ENCODE data around the gene TRIM69.

TRIM69 gene

GRCh38 chr15:44808557-44808956 is 72.2 kb downstream of the TRIM69 start:
- ChIA-PET CTCF (no interaction called here), POLR2A (no interaction called here)
- H3K27ac ChIP-seq (ENCODE audit: insufficient read depth in 1 of 2, low read depth in 1 of 2, low read length in 2 of 2, poor library complexity in 1 of 2, severe bottlenecking in 2 of 2) = no peak overlapping the region
- H3K36me3 ChIP-seq (ENCODE audit: control insufficient read depth in 4 of 4, insufficient read depth in 4 of 4, low read length in 3 of 4) = no peaks in the 10 kb centered on the region
- no peak overlapping the region for H3K4me3 ChIP-seq (ENCODE audit: control insufficient read depth in 1 of 7, extremely low read depth in 1 of 7, insufficient read depth in 4 of 7, low read depth in 2 of 7, low read length in 6 of 7)
- 100% methylated on average over 3 of the region's 4 CpGs for WGBS (ENCODE audit: insufficient coverage)
- no peaks in the 10 kb centered on the region for H3K4me1 ChIP-seq (ENCODE audit: control extremely low read depth in 1 of 4, control insufficient read depth in 4 of 4, insufficient read depth in 4 of 4, low read length in 3 of 4)
- no peaks in the 10 kb centered on the region for H3K27me3 ChIP-seq (replicated peaks in 2 of 5; ENCODE audit: control insufficient read depth in 4 of 5, insufficient read depth in 5 of 5, low read length in 4 of 5)
- H3K9me3 ChIP-seq (ENCODE audit: control extremely low read depth in 1 of 5, control insufficient read depth in 4 of 5, insufficient read depth in 2 of 5, low read depth in 1 of 5, low read length in 4 of 5) = no peaks in the 10 kb centered on the region
- DNase-seq = no peak

GRCh38 chr15:44810237-44810636 is 73.9 kb downstream of the TRIM69 start:
- H3K9me3 ChIP-seq (ENCODE audit: control extremely low read depth in 1 of 5, control insufficient read depth in 4 of 5, insufficient read depth in 2 of 5, low read depth in 1 of 5, low read length in 4 of 5) = no peaks in the 10 kb centered on the region
- ChIA-PET CTCF (no interaction called here), POLR2A (no interaction called here)
- no peak for DNase-seq
- no peak overlapping the region for H3K4me3 ChIP-seq (ENCODE audit: control insufficient read depth in 1 of 7, extremely low read depth in 1 of 7, insufficient read depth in 4 of 7, low read depth in 2 of 7, low read length in 6 of 7)
- no peaks in the 10 kb centered on the region for H3K27me3 ChIP-seq (replicated peaks in 2 of 5; ENCODE audit: control insufficient read depth in 4 of 5, insufficient read depth in 5 of 5, low read length in 4 of 5)
- WGBS (ENCODE audit: insufficient coverage) = 96% methylated on average over 4 of the region's 10 CpGs
- no peak overlapping the region for H3K27ac ChIP-seq (ENCODE audit: insufficient read depth in 1 of 2, low read depth in 1 of 2, low read length in 2 of 2, poor library complexity in 1 of 2, severe bottlenecking in 2 of 2)
- H3K36me3 ChIP-seq (ENCODE audit: control insufficient read depth in 4 of 4, insufficient read depth in 4 of 4, low read length in 3 of 4) = no peaks in the 10 kb centered on the region
- no peaks in the 10 kb centered on the region for H3K4me1 ChIP-seq (ENCODE audit: control extremely low read depth in 1 of 4, control insufficient read depth in 4 of 4, insufficient read depth in 4 of 4, low read length in 3 of 4)

DNA sequence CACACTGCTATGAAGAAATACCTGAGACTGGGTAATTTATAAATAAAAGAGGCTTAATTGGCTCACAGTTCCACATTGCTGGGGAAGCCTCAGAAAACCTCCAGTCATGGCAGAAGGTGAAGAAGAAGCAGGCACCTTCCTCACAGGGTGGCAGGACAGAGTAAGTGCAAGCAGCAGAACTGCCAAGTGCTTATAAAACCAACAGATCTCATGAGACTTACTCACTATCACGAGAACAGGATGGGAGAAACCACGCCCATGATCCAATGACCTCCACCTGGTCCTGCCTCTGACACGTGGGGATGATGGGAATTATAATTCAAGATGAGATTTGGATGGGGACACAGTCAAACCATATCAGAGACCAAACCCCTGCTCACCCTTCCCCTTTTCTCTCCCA is 75.0 kb downstream of the TRIM69 start:
- H3K27me3 ChIP-seq (replicated peaks in 2 of 5; ENCODE audit: control insufficient read depth in 4 of 5, insufficient read depth in 5 of 5, low read length in 4 of 5) = no peaks in the 10 kb centered on the region
- no peak for DNase-seq
- ChIA-PET CTCF (no interaction called here), POLR2A (no interaction called here)
- no peaks in the 10 kb centered on the region for H3K36me3 ChIP-seq (ENCODE audit: control insufficient read depth in 4 of 4, insufficient read depth in 4 of 4, low read length in 3 of 4)
- no peaks in the 10 kb centered on the region for H3K4me1 ChIP-seq (ENCODE audit: control extremely low read depth in 1 of 4, control insufficient read depth in 4 of 4, insufficient read depth in 4 of 4, low read length in 3 of 4)
- H3K4me3 ChIP-seq (ENCODE audit: control insufficient read depth in 1 of 7, extremely low read depth in 1 of 7, insufficient read depth in 4 of 7, low read depth in 2 of 7, low read length in 6 of 7) = no peak overlapping the region
- no peak overlapping the region for H3K27ac ChIP-seq (ENCODE audit: insufficient read depth in 1 of 2, low read depth in 1 of 2, low read length in 2 of 2, poor library complexity in 1 of 2, severe bottlenecking in 2 of 2)
- WGBS (ENCODE audit: insufficient coverage) = no CpG with 5 or more reads among the region's 3 CpGs
- no peaks in the 10 kb centered on the region for H3K9me3 ChIP-seq (ENCODE audit: control extremely low read depth in 1 of 5, control insufficient read depth in 4 of 5, insufficient read depth in 2 of 5, low read depth in 1 of 5, low read length in 4 of 5)

- Histone ChIP-seq H3K4me1 (ENCODE audit: control extremely low read depth in 1 of 4, control insufficient read depth in 4 of 4, insufficient read depth in 4 of 4, low read length in 3 of 4) (no peaks in the 10 kb centered on the region), H3K27me3 (replicated peaks in 2 of 5; ENCODE audit: control insufficient read depth in 4 of 5, insufficient read depth in 5 of 5, low read length in 4 of 5) (no peaks in the 10 kb centered on the region), H3K9me3 (ENCODE audit: control extremely low read depth in 1 of 5, control insufficient read depth in 4 of 5, insufficient read depth in 2 of 5, low read depth in 1 of 5, low read length in 4 of 5) (no peaks in the 10 kb centered on the region), H3K27ac (ENCODE audit: insufficient read depth in 1 of 2, low read depth in 1 of 2, low read length in 2 of 2, poor library complexity in 1 of 2, severe bottlenecking in 2 of 2) (no peak overlapping the region), H3K4me3 (ENCODE audit: control insufficient read depth in 1 of 7, extremely low read depth in 1 of 7, insufficient read depth in 4 of 7, low read depth in 2 of 7, low read length in 6 of 7) (no peak overlapping the region), H3K36me3 (ENCODE audit: control insufficient read depth in 4 of 4, insufficient read depth in 4 of 4, low read length in 3 of 4) (no peaks in the 10 kb centered on the region)
- 40% methylated on average over 1 of the region's 5 CpGs for WGBS (ENCODE audit: insufficient coverage)
- ChIA-PET CTCF (no interaction called here), POLR2A (no interaction called here)
- DNase-seq = no peak
These were observed 75.7 kb downstream of the TRIM69 start for GRCh38 chr15:44812029-44812517.

- Histone ChIP-seq H3K4me1 (ENCODE audit: control extremely low read depth in 1 of 4, control insufficient read depth in 4 of 4, insufficient read depth in 4 of 4, low read length in 3 of 4) (no peaks in the 10 kb centered on the region), H3K27me3 (replicated peaks in 2 of 5; ENCODE audit: control insufficient read depth in 4 of 5, insufficient read depth in 5 of 5, low read length in 4 of 5) (no peaks in the 10 kb centered on the region), H3K27ac (ENCODE audit: insufficient read depth in 1 of 2, low read depth in 1 of 2, low read length in 2 of 2, poor library complexity in 1 of 2, severe bottlenecking in 2 of 2) (no peak overlapping the region), H3K9me3 (ENCODE audit: control extremely low read depth in 1 of 5, control insufficient read depth in 4 of 5, insufficient read depth in 2 of 5, low read depth in 1 of 5, low read length in 4 of 5) (no peaks in the 10 kb centered on the region), H3K4me3 (ENCODE audit: control insufficient read depth in 1 of 7, extremely low read depth in 1 of 7, insufficient read depth in 4 of 7, low read depth in 2 of 7, low read length in 6 of 7) (no peak overlapping the region), H3K36me3 (ENCODE audit: control insufficient read depth in 4 of 4, insufficient read depth in 4 of 4, low read length in 3 of 4) (no peaks in the 10 kb centered on the region)
- peak in 1 of 3 donors; percentile 6 for DNase-seq
- 90% methylated on average over 2 of the region's 3 CpGs for WGBS (ENCODE audit: insufficient coverage)
- ChIA-PET CTCF (no interaction called here), POLR2A (interaction anchor here (0.7 kb wide), 1 partner anchor 274 kb away, joined by 3 read pairs; no protein-coding TSS in a partner anchor)
These were observed 76.9 kb downstream of the TRIM69 start for GRCh38 chr15:44813231-44813630.

Data from common myeloid progenitor, CD34-positive (primary cell).